Measurements from ENCODE around the gene LAMC1. TPM values are rescaled to one million over a fixed set of nuclear protein-coding genes. Genes with fewer than 3 reads are reported as not detected.

The LAMC1 gene
- total and polyA plus RNA-seq, 2 of the 4 experiments (the other 2 are of a cell fraction): 249 to 394 TPM

DNA sequence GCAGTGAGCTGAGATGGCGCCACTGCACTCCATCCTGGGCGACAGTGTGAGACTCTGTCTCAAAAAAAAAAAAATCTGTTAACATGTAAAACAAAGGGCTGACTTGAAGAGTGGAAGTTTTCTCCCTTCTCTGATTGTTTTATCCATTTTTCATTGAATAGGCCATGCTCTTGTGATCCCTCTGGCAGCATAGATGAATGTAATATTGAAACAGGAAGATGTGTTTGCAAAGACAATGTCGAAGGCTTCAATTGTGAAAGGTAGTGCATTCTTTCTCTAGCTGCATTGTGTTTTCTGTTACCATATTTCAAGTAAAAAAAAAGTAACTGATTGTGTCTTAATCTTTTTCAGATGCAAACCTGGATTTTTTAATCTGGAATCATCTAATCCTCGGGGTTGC is 93.2 kb downstream of the LAMC1 start:
- no peak overlapping the region for H2AK9ac ChIP-seq (replicated peaks; ENCODE audit: low read depth, low read length, poor library complexity)
- H2BK5ac ChIP-seq (ENCODE audit: low read depth, low read length, poor library complexity, severe bottlenecking): no peak overlapping the region
- H4K5ac ChIP-seq (ENCODE audit: low read depth, low read length): no peak overlapping the region
- no peak overlapping the region for H3K4me2 ChIP-seq (ENCODE audit: low read depth, low read length)
- peaks cover 9% of the 10 kb centered on the region for H3K9me1 ChIP-seq (ENCODE audit: insufficient read depth, low read length)
- no peak overlapping the region for H3K14ac ChIP-seq (replicated peaks; ENCODE audit: low read depth, low read length)
- no peak overlapping the region for H3K4ac ChIP-seq (ENCODE audit: low read depth, low read length)
- in situ Hi-C loops (cut with MboI; ENCODE audit: low sequenced_read_pairs): loop anchor here (10.0 to 25.0 kb wide), 2 partner anchors 154 to 232 kb away; partner anchors contain the start of gene SHCBP1L
- no peaks in the 10 kb centered on the region for H3K4me1 ChIP-seq (ENCODE audit: control insufficient read depth, insufficient read depth, low read length)
- no peak for DNase-seq
- CTCF ChIA-PET: no interaction called here
- no peak overlapping the region for H2AK5ac ChIP-seq (ENCODE audit: low read depth, low read length)
- H2AFZ ChIP-seq (replicated peaks; ENCODE audit: low read length, poor library complexity): no peak overlapping the region
- H3K4me3 ChIP-seq (ENCODE audit: insufficient read depth, low read depth, low read length): no peak overlapping the region
- no peak for TF ChIP-seq RFX5 (IDR thresholded peaks at IDR 0.05; ENCODE audit: low read depth, low read length)
- no peak for TF ChIP-seq RCOR1 (IDR thresholded peaks at IDR 0.05; ENCODE audit: insufficient replicate concordance, low read length)
- TF ChIP-seq, protein P1, sequence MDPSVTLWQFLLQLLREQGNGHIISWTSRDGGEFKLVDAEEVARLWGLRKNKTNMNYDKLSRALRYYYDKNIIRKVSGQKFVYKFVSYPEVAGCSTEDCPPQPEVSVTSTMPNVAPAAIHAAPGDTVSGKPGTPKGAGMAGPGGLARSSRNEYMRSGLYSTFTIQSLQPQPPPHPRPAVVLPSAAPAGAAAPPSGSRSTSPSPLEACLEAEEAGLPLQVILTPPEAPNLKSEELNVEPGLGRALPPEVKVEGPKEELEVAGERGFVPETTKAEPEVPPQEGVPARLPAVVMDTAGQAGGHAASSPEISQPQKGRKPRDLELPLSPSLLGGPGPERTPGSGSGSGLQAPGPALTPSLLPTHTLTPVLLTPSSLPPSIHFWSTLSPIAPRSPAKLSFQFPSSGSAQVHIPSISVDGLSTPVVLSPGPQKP (IDR thresholded peaks at IDR 0.05; ENCODE audit: borderline replicate concordance, low read depth, low read length): no peak
- no peak for TF ChIP-seq POLR2A (IDR thresholded peaks at IDR 0.05; ENCODE audit: low read depth, low read length)
- TF ChIP-seq MAFK (IDR thresholded peaks at IDR 0.05; ENCODE audit: low read depth, low read length): no peak
- TF ChIP-seq CHD1 (IDR thresholded peaks at IDR 0.05; ENCODE audit: low read depth, low read length): no peak
- TF ChIP-seq MAZ (IDR thresholded peaks at IDR 0.05; ENCODE audit: borderline replicate concordance, low read depth, low read length): no peak
- no peak for TF ChIP-seq CEBPB (IDR thresholded peaks at IDR 0.05; ENCODE audit: low read depth, low read length)
- no peak for TF ChIP-seq MXI1 (IDR thresholded peaks at IDR 0.05; ENCODE audit: borderline replicate concordance, low read depth, low read length)
- no peak for TF ChIP-seq FOS (IDR thresholded peaks at IDR 0.05; ENCODE audit: low read depth, low read length)
- no peak for TF ChIP-seq BHLHE40 (IDR thresholded peaks at IDR 0.05; ENCODE audit: low read depth, low read length)
- TF ChIP-seq, protein P2, sequence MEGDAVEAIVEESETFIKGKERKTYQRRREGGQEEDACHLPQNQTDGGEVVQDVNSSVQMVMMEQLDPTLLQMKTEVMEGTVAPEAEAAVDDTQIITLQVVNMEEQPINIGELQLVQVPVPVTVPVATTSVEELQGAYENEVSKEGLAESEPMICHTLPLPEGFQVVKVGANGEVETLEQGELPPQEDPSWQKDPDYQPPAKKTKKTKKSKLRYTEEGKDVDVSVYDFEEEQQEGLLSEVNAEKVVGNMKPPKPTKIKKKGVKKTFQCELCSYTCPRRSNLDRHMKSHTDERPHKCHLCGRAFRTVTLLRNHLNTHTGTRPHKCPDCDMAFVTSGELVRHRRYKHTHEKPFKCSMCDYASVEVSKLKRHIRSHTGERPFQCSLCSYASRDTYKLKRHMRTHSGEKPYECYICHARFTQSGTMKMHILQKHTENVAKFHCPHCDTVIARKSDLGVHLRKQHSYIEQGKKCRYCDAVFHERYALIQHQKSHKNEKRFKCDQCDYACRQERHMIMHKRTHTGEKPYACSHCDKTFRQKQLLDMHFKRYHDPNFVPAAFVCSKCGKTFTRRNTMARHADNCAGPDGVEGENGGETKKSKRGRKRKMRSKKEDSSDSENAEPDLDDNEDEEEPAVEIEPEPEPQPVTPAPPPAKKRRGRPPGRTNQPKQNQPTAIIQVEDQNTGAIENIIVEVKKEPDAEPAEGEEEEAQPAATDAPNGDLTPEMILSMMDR (conservative IDR thresholded peaks at IDR 0.05; ENCODE audit: low read depth, low read length): no peak
- TF ChIP-seq NFE2L2 (IDR thresholded peaks at IDR 0.05; ENCODE audit: low read depth, low read length): no peak
- no TSS peak for BruUV-seq (replicated peaks)
- H2BK120ac ChIP-seq (ENCODE audit: low read depth, low read length): no peak overlapping the region
- H3K9me3 ChIP-seq (ENCODE audit: control insufficient read depth, insufficient read depth, low read length): no peaks in the 10 kb centered on the region
- WGBS, 2 experiments (ENCODE audit: extremely low coverage in 2 of 2, insufficient read length in 1 of 2): 70% methylated on average over 2 of the region's 4 CpGs; no CpG with 5 or more reads in 1 of the 2 experiments
- H3K9ac ChIP-seq (ENCODE audit: low read depth, low read length): no peak overlapping the region
- intact Hi-C loops (cut with micrococcal nuclease): loop anchor here (5.0 kb wide), 1 partner anchor 254 kb away; no protein-coding TSS in a partner anchor
- peaks cover 43% of the 10 kb centered on the region for H3K36me3 ChIP-seq (ENCODE audit: control insufficient read depth, insufficient read depth, low read length)
- no peak overlapping the region for H3K27ac ChIP-seq (ENCODE audit: insufficient read depth, low read length)
- no peak overlapping the region for H3K56ac ChIP-seq (ENCODE audit: extremely low read depth, insufficient read depth, low read length)
- POLR2A ChIA-PET (ENCODE audit: unreplicated experiment): no interaction called here
- 0 out of 2 replicates have a peak, but pooled peaks cover 4% of the 10 kb centered on the region for H4K20me1 ChIP-seq (ENCODE audit: insufficient read depth, low read length)
- no peak overlapping the region for H3K18ac ChIP-seq (ENCODE audit: low read depth, low read length)
- H3K27me3 ChIP-seq (ENCODE audit: control insufficient read depth, insufficient read depth, low read length): no peaks in the 10 kb centered on the region
- no peak overlapping the region for H2BK15ac ChIP-seq (ENCODE audit: low read depth, low read length)
- H2BK20ac ChIP-seq (ENCODE audit: low read depth, low read length): no peak overlapping the region
- peaks cover 26 to 41% of the 10 kb centered on the region in 2 experiments for H3K79me1 ChIP-seq (ENCODE audit: low read depth in 1 of 2, low read length in 2 of 2)
- dilution Hi-C loops (cut with HindIII; ENCODE audit: low sequenced_read_pairs, unreplicated experiment): no loop called here
- H4K91ac ChIP-seq (ENCODE audit: insufficient read depth, low read depth, low read length): no peak overlapping the region
- ATAC-seq (ENCODE audit: low read depth): no peak
- no peak overlapping the region for H3K23ac ChIP-seq (ENCODE audit: low read depth, low read length)
- H4K8ac ChIP-seq (ENCODE audit: low read depth in 2 of 2, low read length in 2 of 2): no peak overlapping the region

All from IMR-90 (cell line).